DND-41 (cell line): ENCODE results near the gene BNIP2.

Experiments
- ATAC-seq: fragments of 200-7000 bp; cut with Tn5 transposase; 3 replicates; pipeline ENCODE4 v1.9.1; 2021; ENCODE audit warnings: low read depth; ENCODE audit not compliant: insufficient read depth
- DNase-seq: peaks from one replicate; pipeline ENCODE4 v3.0.0-alpha.2; 2020
- H2AFZ ChIP-seq: 2 replicates; pipeline ENCODE4 v1.6.0; 2012; ENCODE audit warnings: low read depth, low read length
- H3K27ac ChIP-seq: 2 replicates; pipeline ENCODE4 v1.5.1; 2012; ENCODE audit warnings: low read length, inconsistent platforms
- H3K27me3 ChIP-seq: fragments of 200-600 bp; sonication (generic); 2 replicates; pipeline ENCODE4 v1.6.0; 2012; ENCODE audit warnings: low read length, mild to moderate bottlenecking, inconsistent platforms; ENCODE audit not compliant: insufficient read depth, poor library complexity
- H3K36me3 ChIP-seq: 2 replicates; pipeline ENCODE4 v1.5.1; 2012; ENCODE audit warnings: low read length, inconsistent platforms; ENCODE audit not compliant: insufficient read depth
- H3K4me1 ChIP-seq: 2 replicates; pipeline ENCODE4 v1.5.1; 2012; ENCODE audit warnings: mild to moderate bottlenecking, low read length; ENCODE audit not compliant: insufficient read depth
- H3K4me2 ChIP-seq: 2 replicates; pipeline ENCODE4 v1.6.0; 2012; ENCODE audit warnings: mild to moderate bottlenecking, moderate library complexity, low read length, inconsistent platforms; ENCODE audit not compliant: insufficient read depth
- H3K4me3 ChIP-seq, 2 experiments: fragments of 200-600 bp in 1 of 2; shearing (Covaris generic) in 1 of 2; 2 replicates each; pipeline ENCODE4 v1.5.1; 2012 to 2016; ENCODE audit warnings: inconsistent platforms in 2 of 2, low read length in 2 of 2, mild to moderate bottlenecking in 2 of 2, low read depth in 1 of 2, moderate library complexity in 1 of 2
- H3K79me2 ChIP-seq: 2 replicates; pipeline ENCODE4 v1.6.0; 2012; ENCODE audit warnings: low read length, inconsistent platforms; ENCODE audit not compliant: insufficient read depth
- H3K9ac ChIP-seq: 2 replicates; pipeline ENCODE4 v1.6.0; 2012; ENCODE audit warnings: low read depth, mild to moderate bottlenecking, inconsistent platforms, low read length, moderate library complexity
- H3K9me3 ChIP-seq: 2 replicates; pipeline ENCODE4 v1.5.1; 2012; ENCODE audit warnings: low read length, moderate library complexity, mild to moderate bottlenecking, inconsistent platforms; ENCODE audit not compliant: insufficient read depth, severe bottlenecking
- H4K20me1 ChIP-seq: 2 replicates; pipeline ENCODE4 v1.6.0; 2012; ENCODE audit warnings: low read length; ENCODE audit not compliant: insufficient read depth
- EZH2 ChIP-seq: IDR thresholded peaks from 3 replicates; pipeline ENCODE4 v1.6.1; 2012; ENCODE audit warnings: borderline replicate concordance, low read depth, mild to moderate bottlenecking, moderate library complexity, low read length, inconsistent platforms; ENCODE audit not compliant: severe bottlenecking
- TF ChIP-seq, protein P1 (sequence below): IDR thresholded peaks from 2 replicates; pipeline ENCODE4 v1.5.1; 2012; ENCODE audit warnings: borderline replicate concordance, low read length, moderate library complexity, mild to moderate bottlenecking; ENCODE audit not compliant: poor library complexity, severe bottlenecking; ENCODE audit errors: extremely low read depth

The BNIP2 gene

DNA sequence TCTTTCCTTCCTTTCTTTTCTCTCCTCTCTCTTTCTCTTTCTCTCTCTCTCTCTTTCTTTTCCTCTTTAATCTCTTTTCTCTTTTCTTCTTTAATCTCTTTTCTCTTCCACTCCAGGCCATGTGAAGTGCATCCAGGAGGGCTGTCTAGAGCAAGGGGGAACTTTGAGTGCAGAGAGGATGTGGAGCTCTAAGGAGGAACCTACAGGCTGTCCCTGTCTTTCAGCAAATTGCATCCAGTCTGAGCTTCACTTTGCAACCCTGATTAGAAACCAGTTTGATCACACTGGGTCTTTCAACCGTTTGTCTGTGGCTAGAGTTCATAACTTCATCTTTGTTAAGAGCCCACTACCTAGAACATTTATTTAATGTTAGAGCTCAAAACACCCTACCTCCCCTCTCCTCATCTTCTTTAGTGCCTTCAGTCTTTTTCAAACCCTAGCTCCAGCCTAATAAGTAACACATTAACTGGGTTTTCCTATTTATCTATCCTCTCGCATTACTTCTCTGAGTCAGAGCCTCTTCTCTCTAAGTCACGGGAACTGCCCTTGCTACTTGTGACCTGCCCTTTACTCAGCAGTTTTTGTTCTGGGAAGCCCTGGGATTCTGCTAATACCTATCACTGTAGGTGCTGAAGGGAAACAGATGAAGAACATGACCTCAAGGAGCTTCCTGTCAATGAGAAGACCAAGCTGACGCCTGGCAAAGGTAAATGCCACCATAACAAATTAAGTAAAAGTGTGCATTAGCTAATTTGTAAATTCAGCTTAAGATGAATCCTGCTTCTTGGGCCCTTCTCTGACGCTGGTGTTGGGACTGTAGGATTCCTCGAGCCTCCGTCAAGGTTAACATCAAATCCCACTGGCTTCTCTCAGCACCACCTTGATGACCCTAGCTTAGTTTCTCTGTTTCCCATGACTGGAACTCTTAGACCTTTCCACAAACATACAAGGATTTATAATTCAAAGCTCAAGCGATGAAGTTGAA, 77.6 kb downstream of the BNIP2 start, which contains the start of gene GCNT3:
Gene GCNT3, plus strand, starts transcription at position 508 of the 985 bp plus-strand sequence. CDS start 6,456 bp downstream, outside the sequence.
- H3K36me3 ChIP-seq = no peaks in the 10 kb centered on the region
- H3K4me2 ChIP-seq = no peak within 1 kb of the TSS
- H3K27ac ChIP-seq = no peak within 1 kb of the TSS
- H3K4me1 ChIP-seq = no peaks in the 10 kb centered on the region
- ATAC-seq = no peak
- H3K27me3 ChIP-seq = no peaks in the 10 kb centered on the region
- H3K9ac ChIP-seq = no peak within 1 kb of the TSS
- H4K20me1 ChIP-seq = no peaks in the 10 kb centered on the region
- DNase-seq = no peak
- H2AFZ ChIP-seq = no peak within 1 kb of the TSS
- H3K4me3 ChIP-seq = no peak within 1 kb of the TSS
- H3K9me3 ChIP-seq = no peaks in the 10 kb centered on the region
- no peak for TF ChIP-seq EZH2
- TF ChIP-seq, protein P1, sequence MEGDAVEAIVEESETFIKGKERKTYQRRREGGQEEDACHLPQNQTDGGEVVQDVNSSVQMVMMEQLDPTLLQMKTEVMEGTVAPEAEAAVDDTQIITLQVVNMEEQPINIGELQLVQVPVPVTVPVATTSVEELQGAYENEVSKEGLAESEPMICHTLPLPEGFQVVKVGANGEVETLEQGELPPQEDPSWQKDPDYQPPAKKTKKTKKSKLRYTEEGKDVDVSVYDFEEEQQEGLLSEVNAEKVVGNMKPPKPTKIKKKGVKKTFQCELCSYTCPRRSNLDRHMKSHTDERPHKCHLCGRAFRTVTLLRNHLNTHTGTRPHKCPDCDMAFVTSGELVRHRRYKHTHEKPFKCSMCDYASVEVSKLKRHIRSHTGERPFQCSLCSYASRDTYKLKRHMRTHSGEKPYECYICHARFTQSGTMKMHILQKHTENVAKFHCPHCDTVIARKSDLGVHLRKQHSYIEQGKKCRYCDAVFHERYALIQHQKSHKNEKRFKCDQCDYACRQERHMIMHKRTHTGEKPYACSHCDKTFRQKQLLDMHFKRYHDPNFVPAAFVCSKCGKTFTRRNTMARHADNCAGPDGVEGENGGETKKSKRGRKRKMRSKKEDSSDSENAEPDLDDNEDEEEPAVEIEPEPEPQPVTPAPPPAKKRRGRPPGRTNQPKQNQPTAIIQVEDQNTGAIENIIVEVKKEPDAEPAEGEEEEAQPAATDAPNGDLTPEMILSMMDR = no peak
- H3K79me2 ChIP-seq = no peaks in the 10 kb centered on the region

DNA sequence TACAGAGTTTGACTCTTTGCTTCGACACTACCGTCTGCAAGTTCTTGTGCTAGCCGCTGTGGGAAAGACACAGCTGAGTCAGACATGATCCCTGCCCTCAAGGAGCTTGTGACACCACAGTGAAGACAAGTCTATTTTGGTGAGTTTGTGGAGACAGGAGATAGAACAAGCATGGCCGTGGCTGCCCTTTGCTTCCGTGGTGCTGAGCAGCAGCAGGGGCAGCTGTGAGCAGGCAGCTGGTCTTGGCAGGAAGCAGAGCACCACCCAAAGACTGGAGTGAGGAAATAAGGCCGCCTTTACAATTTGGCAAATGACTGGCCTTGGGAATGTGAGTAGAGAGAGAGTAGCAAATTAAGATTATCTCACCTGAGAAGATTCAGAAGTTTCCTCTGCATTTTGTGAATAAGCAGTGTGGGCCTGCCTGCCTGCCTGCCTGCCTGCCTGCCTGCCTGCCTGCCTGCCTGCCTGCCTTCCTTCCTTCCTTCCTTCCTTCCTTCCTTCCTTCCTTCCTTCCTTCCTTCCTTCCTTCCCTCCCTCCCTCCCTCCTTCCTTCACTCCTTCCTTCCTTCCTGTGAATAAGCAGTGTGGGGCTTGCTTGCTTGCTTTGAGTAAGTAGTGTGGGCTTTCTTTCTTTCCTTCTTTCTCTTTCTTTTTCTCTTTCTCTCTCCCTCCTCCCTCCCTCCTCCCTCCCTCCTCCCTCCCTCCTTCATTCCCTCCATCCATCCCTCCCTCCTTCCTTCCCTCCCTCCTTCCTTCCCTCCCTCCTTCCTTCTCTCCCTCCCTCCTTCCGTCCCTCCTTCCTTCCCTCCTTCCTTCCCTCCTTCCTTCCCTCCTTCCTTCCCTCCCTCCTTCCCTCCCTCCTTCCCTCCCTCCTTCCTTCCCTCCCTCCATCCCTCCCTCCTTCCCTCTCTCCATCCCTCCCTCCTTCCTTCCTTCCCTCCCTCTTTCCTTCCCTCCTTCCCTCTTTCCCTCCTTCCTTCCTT, 79.1 kb downstream of the BNIP2 start:
- Histone ChIP-seq H3K79me2 (no peaks in the 10 kb centered on the region), H3K27me3 (no peaks in the 10 kb centered on the region), H3K4me1 (no peaks in the 10 kb centered on the region), H3K9me3 (no peaks in the 10 kb centered on the region), H3K36me3 (no peaks in the 10 kb centered on the region), H3K4me2 (no peak overlapping the region), H3K9ac (no peak overlapping the region), H2AFZ (no peak overlapping the region), H3K27ac (no peak overlapping the region), H3K4me3 (no peak overlapping the region), H4K20me1 (no peaks in the 10 kb centered on the region)
- DNase-seq (no peak), ATAC-seq (no peak)
- TF ChIP-seq, protein P1 = no peak
- TF ChIP-seq EZH2 = no peak
